ENCODE results near the gene PDXDC1.
"Not testable (repeated sequence)": the region's sequence is repeated elsewhere in the genome, so short reads cannot be mapped to it uniquely, and the experiment has no call there.

PDXDC1 gene

GRCh38 chr16:15015671-15016070, 40.8 kb downstream of the PDXDC1 start:
- not testable (repeated sequence) for DNase-seq (ENCODE audit: low read depth); H3K4me3 ChIP-seq (ENCODE audit: low read depth, low read length)

- DNase-seq (ENCODE audit: low read depth); H3K4me3 ChIP-seq (ENCODE audit: low read depth, low read length): not testable (repeated sequence)
Observed at GRCh38 chr16:15016354-15016753, 41.5 kb downstream of the PDXDC1 start.

GRCh38 chr16:15016951-15017580, 42.2 kb downstream of the PDXDC1 start:
- DNase-seq (ENCODE audit: low read depth) = peak; percentile 67
- H3K4me3 ChIP-seq (ENCODE audit: low read depth, low read length) = not testable (repeated sequence)

GRCh38 chr16:15021429-15021828, 46.6 kb downstream of the PDXDC1 start:
- DNase-seq (ENCODE audit: low read depth); H3K4me3 ChIP-seq (ENCODE audit: low read depth, low read length): not testable (repeated sequence)

- peak; percentile 77 for DNase-seq (ENCODE audit: low read depth)
- not testable (repeated sequence) for H3K4me3 ChIP-seq (ENCODE audit: low read depth, low read length)
- peak; percentile 54 for TF ChIP-seq CTCF (conservative IDR thresholded peaks at IDR 0.05; ENCODE audit: low read depth, low read length)
Observed at GRCh38 chr16:15022194-15022593, 47.4 kb downstream of the PDXDC1 start.

GRCh38 chr16:15023381-15024077, 48.7 kb downstream of the PDXDC1 start:
- H3K4me3 ChIP-seq (ENCODE audit: low read depth, low read length); DNase-seq (ENCODE audit: low read depth): not testable (repeated sequence)

- not testable (repeated sequence) for DNase-seq (ENCODE audit: low read depth); H3K4me3 ChIP-seq (ENCODE audit: low read depth, low read length)
Observed at GRCh38 chr16:15024858-15025199, 50.0 kb downstream of the PDXDC1 start.

GRCh38 chr16:15025234-15025951, 50.6 kb downstream of the PDXDC1 start:
- H3K4me3 ChIP-seq (ENCODE audit: low read depth, low read length) = not testable (repeated sequence)
- DNase-seq (ENCODE audit: low read depth) = peak; percentile 53

- DNase-seq (ENCODE audit: low read depth); H3K4me3 ChIP-seq (ENCODE audit: low read depth, low read length): not testable (repeated sequence)
Observed at GRCh38 chr16:15027051-15027450, 52.2 kb downstream of the PDXDC1 start.

- not testable (repeated sequence) for H3K4me3 ChIP-seq (ENCODE audit: low read depth, low read length); DNase-seq (ENCODE audit: low read depth)
Observed at GRCh38 chr16:15027503-15028344, 52.9 kb downstream of the PDXDC1 start.

GRCh38 chr16:15028345-15028715, 53.5 kb downstream of the PDXDC1 start:
- DNase-seq (ENCODE audit: low read depth); H3K4me3 ChIP-seq (ENCODE audit: low read depth, low read length): not testable (repeated sequence)

- H3K4me3 ChIP-seq (ENCODE audit: low read depth, low read length); DNase-seq (ENCODE audit: low read depth): not testable (repeated sequence)
Observed at GRCh38 chr16:15028801-15029698, 54.2 kb downstream of the PDXDC1 start.

- not testable (repeated sequence) for DNase-seq (ENCODE audit: low read depth); H3K4me3 ChIP-seq (ENCODE audit: low read depth, low read length)
Observed at GRCh38 chr16:15029749-15030148, 54.9 kb downstream of the PDXDC1 start.
